Right ventricle myocardium superior (tissue), 1 donor: ENCODE results near the gene PRRX2. TPM values are rescaled to one million over a fixed set of nuclear protein-coding genes. Genes with fewer than 3 reads are reported as not detected.

ENCODE experiments used
- ATAC-seq: fragments of 200-7000 bp; cut with Tn5 transposase; one replicate; pipeline ENCODE4 v1.9.1; 2020; ENCODE audit warnings: mild to moderate bottlenecking; ENCODE audit not compliant: poor library complexity
- DNase-seq: peaks from one replicate; pipeline ENCODE4 v3.0.0-alpha.2; 2020
- intact Hi-C: fragments of 100-400 bp; cut with DNase I; formaldehyde crosslinking; loops from one replicate; pipeline ENCODE4 v1.11.2; 2022
- total RNA-seq: library from RNA; stranded (reverse); fragmentation: NEBNext Ultra II Directional; extraction: Animal tissue kit (Norgen Biotek cat#: 25700); gene quantifications from one replicate; pipeline ENCODE4 v1.2.1, GENCODE V29; 2021
- donor health status: DM: no; HTN: yes; CAD: no; lungs with severe emphysema.

The PRRX2 gene
- total RNA-seq, 1 donor from 2014 or later: 0.89 TPM

DNA sequence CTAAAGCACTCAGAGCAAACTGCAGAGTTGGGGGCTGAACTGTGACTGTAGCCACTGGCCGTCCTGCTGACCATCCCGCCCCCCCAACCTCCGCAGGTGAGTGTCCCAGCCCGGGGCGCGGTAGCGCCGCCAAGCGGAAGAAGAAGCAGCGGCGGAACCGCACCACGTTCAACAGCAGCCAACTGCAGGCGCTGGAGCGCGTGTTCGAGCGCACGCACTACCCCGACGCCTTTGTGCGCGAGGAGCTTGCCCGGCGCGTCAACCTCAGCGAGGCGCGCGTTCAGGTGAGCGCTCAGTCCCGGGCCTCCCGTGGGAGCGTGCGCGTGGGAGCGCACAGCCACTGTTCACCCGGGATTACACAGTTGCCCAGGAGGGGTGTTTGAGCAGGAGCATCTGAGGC lies 53.7 kb downstream of the PRRX2 start:
- intact Hi-C loops: no loop called here
- no peak for DNase-seq

DNA sequence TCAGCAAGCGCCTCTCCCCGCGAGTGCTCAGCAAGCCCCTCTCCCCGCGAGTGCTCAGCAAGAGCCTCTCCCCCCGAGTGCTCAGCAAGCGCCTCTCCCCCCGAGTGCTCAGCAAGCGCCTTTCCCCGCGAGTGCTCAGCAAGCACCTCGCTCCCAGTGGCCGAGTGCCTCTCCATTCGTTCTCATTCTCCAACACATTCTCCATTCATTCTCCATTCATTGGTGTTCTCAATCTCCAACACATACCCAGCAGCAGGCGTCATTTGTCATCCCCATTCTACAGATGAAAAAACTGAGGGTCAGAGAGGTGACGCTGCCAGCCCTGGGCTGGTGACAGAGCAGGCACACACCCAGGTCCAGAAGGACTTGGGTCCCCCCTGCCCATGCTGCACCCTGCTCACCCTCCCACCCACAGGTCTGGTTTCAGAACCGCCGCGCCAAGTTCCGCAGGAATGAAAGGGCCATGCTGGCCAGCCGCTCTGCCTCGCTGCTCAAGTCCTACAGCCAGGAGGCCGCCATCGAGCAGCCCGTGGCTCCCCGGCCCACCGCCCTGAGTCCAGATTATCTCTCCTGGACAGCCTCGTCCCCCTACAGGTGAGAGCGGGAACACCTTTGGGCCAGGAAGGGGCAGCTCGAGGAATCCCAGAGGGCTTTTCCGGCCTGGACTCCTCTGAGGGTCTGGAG lies 54.9 kb downstream of the PRRX2 start:
- intact Hi-C loops: no loop called here
- ATAC-seq: no peak
- no peak for DNase-seq

More for the DNA sequence above, 53.7 kb downstream of the PRRX2 start:
- no peak for ATAC-seq

DNA sequence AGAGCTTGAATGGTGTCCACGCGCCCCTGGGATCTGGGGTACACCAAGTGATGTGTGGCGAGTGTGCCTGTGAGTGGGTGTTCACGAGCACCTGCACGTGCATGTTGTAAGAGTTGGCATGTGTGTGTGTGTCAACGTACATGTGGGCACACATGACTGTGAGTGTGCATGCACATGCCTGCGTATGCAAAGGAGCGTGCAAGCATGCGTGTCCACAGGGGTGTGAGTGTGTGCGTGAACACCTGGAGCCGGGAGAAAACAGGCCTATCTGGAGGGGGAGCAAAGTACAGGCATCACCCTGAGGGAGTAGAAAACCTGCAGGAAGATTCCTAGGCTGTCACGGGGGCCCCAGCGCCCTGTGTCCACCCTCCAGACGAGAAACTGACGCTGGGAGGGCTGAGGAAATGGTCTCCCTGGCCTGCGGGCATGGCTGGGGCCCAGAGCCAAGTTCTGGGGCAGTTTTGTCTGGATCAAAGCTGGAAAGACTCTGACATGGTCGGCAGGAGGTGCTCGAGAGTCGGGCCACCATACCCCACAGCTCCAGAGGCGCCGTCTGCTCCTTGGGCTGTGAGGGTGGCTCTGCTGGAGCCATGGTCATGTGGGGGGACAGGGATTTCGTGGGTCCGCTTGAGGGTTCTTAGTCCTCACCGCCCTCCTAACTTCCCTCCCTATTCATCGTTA lies 55.6 kb downstream of the PRRX2 start:
- DNase-seq (no peak), ATAC-seq (no peak)
- intact Hi-C loops: no loop called here

DNA sequence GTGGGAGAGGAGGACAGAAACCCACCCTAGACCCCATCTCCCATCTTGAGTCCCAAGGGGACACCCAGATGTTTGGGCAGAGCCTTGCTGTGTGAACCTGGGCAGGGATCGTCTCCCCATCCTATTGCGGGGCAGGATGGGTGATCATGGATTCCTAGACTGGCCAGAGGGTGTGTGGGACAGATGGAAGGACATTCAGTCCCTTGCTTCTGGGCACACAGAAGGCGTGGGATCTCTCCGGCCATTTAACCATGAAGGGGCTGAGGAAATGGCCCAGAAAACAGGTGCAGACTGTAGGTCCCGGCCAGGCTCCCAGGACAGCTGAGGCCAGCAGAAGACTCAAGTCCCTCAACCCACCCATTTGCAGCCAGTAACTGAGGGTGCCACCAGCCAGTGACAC lies 57.5 kb downstream of the PRRX2 start:
- ATAC-seq: no peak
- intact Hi-C loops: no loop called here

DNA sequence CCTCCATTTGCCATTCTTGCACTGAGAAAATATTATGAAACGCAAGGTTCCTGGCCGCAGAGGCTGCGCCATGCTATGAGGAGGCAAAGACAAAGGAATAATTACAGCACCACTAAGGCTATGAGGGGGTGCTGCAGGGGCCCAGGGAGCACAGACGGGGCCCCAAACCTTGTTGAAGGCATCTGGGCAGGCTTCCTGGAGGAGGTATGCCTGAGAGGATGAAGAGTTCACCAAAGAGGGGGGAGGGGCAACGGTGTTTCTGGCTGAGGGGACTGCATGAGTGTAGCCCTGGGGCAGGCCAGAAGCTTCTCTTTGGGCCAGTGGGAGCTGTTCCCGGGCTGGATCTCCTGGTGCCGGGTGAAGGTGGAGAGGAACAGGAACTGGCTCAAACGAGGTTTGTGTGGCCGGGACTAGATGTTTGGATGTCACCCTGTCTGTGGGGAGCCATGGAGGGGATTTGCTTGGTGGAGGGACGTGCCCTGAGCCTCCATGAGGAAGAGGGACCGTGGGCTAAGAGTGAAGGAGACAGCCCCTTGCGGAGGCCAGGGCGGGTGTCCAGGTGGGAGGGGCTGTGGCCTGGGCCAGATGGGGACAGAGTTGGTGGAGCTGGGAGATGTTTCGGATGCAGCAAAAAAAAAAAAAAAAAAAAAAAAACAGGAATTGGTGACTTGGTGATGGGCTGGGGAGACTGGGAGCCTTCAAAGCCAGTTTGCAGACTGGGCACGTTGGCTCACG lies 59.2 kb downstream of the PRRX2 start:
- no peak for DNase-seq
- intact Hi-C loops: no loop called here

More for the DNA sequence above, 57.5 kb downstream of the PRRX2 start:
- DNase-seq: no peak

DNA sequence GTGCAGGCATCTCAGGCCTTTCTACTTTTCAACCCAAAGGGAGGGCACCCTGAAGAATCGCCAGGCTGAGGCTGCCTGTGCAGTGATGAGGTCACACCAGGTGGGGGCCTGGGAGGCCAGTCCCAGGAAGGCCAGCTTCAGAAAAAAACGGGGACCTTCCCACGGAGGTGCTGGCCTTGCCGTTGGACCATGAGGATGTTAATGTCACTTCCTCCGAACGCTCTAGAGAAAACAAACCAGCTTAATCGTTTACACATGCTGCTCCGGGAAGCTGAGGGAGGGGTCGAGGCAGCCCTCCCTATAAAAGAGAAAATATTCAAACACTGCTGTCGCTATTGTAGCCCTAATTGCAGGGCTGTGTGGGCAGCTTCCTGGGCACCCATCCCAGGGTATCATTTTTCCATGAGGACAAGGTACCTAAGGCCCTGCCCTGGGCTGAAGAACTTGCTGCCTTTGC lies 60.4 kb downstream of the PRRX2 start:
- DNase-seq (no peak), ATAC-seq (no peak)
- intact Hi-C loops: no loop called here

More for the DNA sequence above, 59.2 kb downstream of the PRRX2 start:
- no peak for ATAC-seq

DNA sequence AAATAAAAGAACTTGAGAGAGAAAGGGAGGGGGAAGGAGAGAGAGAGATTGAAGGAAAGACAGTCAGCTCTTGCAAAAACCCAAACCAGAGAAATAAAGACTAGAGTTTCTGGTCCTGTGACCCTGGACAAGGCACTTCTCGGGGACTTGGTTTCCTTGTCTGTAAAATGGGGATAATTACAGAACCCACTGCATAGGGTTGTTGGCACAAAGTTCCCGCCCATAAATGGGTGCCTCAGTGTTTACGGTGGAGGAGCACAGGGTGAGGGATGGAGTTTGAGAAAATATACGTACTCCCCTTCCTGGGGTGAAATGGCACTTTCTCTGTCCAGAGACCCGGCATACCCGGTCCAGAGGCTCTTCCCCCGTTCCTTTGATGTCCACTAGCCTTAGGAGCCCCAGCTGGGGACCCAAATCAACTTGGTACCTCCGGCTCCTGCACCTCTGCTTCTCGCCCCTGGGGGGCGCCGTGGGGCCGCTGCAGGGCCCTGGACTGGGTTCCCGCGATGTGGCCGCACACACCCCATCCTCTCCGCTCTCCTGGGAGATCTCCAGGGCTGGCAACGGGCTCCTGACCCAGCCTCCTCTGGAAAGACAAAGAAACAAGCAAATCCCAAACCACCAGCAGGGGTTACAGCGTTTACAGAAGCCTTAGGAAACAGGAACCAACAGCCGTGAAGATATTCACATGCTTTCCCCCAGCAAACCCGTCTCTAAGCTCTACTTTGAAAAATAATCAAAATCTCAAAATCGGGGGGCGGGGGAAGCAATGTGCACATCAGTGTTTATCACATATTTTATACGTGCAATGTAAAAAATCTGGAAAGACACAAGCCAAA lies 61.1 kb downstream of the PRRX2 start:
- peak; percentile 97 for ATAC-seq
- intact Hi-C loops: no loop called here

DNA sequence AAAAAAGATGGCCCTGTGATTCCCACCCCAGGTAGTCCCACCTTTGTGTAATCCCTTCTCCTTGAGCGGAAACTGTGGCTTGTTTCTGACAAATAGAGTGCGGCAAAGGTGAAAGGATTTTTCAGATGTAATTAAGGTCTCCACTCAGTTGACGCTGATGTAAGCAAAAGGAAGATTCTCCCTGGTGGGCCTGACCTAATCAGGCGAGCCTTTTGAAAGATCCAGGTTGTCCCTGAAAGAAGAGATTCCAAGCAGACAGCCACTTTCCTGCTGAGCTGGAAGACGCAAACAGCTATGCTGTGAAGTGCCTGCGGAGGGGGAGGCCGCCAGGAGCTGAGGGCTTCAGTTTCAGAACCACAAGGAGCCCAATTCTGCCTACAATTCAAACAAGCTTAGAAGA lies 63.3 kb downstream of the PRRX2 start:
- DNase-seq: no peak
- ATAC-seq: no peak
- intact Hi-C loops: no loop called here

More for the DNA sequence above, 61.1 kb downstream of the PRRX2 start:
- DNase-seq: peak; percentile 82

DNA sequence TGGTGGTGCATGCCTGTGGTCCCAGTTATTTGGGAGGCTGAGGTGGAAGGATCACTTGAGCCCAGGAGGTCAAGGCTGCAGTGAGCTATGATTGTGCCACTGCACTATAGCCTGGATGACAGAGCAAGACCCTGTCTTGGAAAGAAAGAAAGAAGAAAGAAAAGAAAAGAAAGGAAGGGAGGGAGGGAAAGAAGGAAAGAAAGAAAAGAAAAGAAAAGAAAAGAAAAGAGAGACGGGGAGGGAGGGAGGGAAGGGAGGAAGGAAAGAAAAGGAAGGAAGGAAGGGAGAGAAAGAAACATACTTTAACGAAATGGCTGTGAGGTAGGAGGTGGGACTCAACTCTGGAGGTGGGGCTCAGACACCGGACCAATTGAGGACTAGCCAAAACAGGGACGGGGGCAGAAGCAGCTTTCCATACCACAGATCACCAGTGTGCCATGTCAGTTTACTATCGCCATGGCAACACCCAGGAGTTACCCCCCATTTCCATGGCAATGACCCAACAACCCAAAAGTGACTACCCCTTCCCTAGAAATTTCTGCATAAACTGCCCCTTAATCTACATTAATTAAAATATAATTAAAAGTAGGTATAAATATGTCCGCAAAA lies 66.1 kb downstream of the PRRX2 start:
- intact Hi-C loops: no loop called here
- DNase-seq (no peak), ATAC-seq (no peak)

DNA sequence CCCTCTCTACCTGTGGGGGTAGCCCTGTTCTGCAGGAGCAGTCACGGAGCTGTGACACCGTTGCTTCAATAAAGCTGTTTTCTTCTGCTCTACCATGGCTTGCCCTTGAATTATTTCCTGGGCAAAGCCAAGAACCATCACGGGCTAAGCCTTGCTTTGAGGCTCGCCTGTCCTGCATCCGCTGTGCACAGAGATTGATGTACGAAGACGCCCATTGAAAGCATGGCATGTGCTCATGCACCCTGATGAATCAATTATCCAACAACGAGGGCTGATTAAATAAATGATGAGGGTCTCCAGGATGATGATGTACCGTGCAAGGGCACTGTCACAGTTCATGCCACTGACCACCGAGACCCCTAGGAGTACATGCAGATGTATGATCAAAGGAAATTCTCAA lies 66.7 kb downstream of the PRRX2 start:
- ATAC-seq: no peak

DNA sequence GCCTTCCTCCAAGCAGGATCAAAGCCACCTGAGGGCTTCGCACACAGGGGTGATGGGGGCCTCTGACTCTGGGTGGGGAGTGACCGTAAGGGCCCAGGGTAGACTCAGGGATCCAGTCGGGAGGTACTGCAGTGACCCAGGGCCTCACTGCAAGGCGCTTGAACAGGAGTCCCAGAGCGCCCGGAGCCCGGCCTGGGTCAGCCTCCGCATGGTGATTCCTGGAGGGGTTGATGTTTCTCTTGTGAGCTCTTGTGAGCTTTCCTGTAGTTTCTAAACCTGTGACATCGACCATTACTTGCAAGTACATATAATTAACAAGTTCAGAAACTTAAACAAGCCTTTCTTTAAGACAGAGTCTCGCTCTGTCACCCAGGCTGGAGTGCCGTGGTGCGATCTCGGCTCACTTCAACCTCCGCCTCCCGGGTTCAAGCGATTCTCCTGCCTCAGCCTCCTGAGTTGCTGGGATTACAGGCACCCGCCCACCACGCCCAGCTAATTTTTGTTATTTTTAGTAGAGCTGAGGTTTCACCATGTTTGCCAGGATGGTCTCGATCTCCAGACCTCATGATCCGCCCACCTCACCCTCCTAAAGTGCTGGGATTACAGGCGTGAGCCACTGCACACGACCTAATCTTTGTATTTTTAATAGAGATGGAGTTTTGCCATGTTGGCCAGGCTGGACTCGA lies 67.6 kb downstream of the PRRX2 start:
- DNase-seq (no peak), ATAC-seq (no peak)
- intact Hi-C loops: no loop called here

More for the DNA sequence above, 66.7 kb downstream of the PRRX2 start:
- intact Hi-C loops: no loop called here
- DNase-seq: no peak

DNA sequence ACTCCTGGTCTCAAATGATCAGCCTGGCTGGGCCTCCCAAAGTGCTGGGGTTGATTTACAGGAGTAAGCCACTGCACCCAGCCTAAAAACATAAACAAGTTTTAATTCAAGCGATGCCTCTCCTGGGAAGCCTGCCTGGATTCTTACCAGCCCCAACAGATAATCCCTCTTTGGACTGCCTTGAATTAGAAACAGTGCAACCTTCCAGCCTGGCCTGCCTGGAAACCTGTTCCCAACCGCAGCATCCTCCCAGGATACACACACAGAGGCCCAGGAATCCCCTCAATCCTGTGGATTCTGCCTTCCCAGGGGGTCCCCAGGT lies 68.1 kb downstream of the PRRX2 start:
- intact Hi-C loops: no loop called here

DNA sequence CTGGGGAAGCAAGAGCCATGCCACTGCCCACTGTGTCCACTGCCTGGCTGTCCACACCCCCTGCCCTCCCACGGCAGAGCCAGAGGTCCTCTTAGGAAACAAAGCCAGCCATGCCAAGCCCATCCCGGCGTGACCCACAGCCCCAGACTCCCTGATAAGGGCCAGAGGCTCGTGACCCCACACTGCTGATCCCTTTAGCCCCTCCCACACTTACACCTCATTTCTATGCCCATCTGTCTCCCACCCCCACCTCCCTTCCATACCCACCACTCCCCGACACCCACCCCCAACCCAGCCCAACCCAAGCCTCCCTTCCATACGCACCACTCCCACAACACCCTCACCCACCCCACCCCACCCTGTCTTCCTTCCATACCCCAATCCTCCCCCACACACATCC lies 70.1 kb downstream of the PRRX2 start:
- no peak for ATAC-seq
- DNase-seq: no peak

More for the DNA sequence above, 68.1 kb downstream of the PRRX2 start:
- ATAC-seq: no peak
- DNase-seq: no peak

DNA sequence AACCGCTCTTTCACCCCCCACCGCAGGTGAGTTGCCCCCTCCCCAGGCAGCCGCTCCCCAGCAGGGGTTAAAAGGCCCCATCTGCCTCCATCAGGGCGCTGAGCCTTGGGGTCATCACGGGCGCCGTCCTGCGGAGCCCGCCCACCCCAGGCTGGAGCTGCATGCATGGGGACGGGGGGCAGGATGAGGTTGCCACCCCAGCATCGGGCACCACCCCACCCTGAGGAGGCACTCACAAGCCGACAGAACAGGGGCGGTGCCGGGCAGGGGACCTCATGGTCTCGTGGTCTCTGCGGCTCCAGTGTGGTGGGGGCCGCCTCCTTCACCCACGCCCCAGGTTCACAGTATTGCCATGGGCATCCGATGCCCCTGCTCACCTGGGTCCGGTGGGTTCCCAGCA lies 70.9 kb downstream of the PRRX2 start:
- ATAC-seq: no peak
- no peak for DNase-seq
- intact Hi-C loops: loop anchor here (5.0 kb wide), 1 partner anchor 599 kb away; no protein-coding TSS in a partner anchor

More for the DNA sequence above, 70.1 kb downstream of the PRRX2 start:
- intact Hi-C loops: loop anchor here (5.0 kb wide), 1 partner anchor 598 kb away; no protein-coding TSS in a partner anchor

DNA sequence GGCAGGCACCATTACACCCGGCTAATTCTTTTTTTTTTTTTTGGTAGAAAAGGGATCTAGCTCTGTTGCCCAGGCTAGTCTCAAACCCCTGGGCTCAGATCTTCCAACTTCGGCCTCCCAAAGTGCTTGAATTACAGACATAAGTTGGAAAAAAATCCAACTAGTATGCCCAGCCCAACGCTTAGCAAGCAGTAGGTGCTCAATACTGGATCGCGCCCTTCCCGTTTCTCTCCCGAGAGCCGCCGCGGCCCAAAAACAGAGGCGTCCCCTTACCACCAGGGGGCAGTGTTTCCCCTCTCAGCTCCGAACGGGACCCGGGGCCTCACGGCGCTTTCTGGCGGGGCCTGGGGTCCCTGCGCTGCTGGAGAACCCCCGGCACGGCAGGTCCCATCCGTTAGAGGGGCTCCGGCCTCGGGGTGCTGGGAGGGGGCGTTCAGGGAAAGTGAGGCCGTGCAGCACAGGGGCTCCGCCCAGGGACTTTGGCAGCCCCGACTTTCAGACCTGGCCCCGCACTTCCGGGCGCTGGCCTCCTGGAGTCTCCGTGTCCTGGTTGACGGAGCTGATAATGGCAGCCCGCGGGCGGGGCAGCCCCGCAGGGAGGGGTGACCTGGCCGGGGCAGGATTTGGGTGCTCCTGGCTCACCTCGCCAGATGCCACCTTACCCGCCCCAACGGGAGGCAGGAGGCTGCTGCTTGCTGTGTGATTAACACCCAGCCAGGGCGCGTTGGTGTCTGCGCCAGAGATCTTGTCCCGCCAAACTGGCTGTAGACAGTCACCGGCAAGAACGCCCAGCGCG lies 72.2 kb downstream of the PRRX2 start:
- peak; percentile 90 for DNase-seq
- intact Hi-C loops: loop anchor here (2.0 to 5.0 kb wide), 2 partner anchors 45 to 600 kb away; no protein-coding TSS in a partner anchor
- peak; percentile 98 for ATAC-seq

DNA sequence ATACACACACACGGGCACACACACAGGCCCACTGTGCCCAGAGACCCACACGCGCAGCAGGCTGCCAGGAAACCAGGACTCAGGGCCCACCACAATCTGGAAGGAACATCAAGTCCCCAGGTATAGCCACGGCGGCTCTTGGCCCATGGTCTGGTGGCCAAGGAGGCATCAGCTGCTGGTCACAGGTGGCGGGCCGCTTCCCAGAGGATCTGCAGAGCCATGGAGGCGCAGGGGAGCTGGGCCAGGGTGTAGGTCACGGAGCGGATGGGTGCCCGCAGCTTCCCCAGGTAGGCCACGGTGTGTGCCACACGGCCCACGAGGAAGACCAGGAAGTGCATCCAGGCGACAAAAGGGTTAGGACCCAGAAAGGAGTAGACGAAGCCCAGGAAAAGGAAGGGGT lies 74.0 kb downstream of the PRRX2 start:
- intact Hi-C loops: loop anchor here (2.0 to 5.0 kb wide), 2 partner anchors 43 to 602 kb away; no protein-coding TSS in a partner anchor
- ATAC-seq (no peak), DNase-seq (no peak)

DNA sequence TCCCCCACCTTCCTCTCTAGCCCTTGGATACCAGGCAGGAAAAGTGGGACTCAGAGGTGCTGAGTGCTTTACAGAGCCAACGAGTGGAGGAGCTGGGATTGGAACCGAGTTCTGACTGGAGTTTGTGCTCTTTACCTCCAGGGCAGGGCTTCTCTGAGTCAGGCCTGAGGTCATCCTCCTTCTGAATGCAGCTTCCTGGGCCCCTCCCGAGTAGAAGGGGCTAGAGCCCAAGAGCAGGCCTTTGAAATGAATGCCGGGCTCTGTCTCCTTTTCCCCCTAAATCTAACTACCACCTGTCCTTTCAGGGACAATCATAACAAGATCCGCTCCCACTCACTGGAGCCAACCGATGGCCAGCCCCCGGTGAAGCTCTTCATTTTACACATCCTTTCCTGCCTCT lies 74.7 kb downstream of the PRRX2 start:
- intact Hi-C loops: no loop called here

More for the DNA sequence above, 74.7 kb downstream of the PRRX2 start:
- DNase-seq: no peak
- ATAC-seq: no peak
